MV-4-11 (cell line): ENCODE results near the gene DHRS12.

Source experiments
- DNase-seq: peaks from one replicate; lab custom pipeline; 2025; lab: John Stamatoyannopoulos, UW

Gene DHRS12

DNA sequence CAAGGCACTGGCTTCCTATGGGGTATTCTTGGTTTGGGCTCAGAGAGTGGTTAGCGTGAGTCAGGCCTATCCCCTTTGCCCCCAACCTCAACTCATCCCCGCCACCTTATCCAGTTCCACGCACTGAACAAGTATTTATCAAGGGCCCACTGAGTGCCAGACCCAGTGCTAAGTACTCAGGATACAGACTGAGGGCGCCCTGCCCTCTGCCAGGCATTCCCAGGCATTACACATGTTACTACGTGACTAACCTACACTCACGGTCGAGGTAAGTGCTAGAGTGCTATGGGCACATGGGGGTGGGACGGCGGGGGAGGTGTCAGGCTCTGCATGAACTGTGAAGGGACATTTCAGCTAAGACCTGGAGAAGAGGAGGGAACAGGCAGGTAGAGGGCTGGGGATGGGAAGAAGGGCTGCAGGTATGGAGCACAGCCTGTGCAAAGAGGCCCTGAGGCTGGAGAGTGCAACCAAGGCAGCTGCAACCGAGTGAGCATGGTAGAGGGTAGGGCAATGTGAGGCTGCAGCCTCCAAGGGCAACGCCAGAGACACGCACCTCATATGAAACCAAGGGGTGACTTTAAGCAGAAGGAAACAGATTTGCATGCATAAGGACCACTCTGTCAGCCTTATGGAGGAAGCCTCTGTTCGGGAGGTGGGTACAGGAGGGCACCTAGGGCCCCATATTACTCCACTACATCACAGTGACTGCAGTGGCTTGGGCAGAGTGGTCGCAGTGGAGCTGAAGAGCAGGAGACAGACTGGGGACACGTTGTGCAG, 22.5 kb downstream of the DHRS12 start:
- no peak for DNase-seq

- DNase-seq = no peak
Observed at GRCh38 chr13:51780099-51780498, 23.9 kb downstream of the DHRS12 start.

GRCh38 chr13:51778392-51778791, 25.6 kb downstream of the DHRS12 start:
- DNase-seq = peak; percentile 69

DNA sequence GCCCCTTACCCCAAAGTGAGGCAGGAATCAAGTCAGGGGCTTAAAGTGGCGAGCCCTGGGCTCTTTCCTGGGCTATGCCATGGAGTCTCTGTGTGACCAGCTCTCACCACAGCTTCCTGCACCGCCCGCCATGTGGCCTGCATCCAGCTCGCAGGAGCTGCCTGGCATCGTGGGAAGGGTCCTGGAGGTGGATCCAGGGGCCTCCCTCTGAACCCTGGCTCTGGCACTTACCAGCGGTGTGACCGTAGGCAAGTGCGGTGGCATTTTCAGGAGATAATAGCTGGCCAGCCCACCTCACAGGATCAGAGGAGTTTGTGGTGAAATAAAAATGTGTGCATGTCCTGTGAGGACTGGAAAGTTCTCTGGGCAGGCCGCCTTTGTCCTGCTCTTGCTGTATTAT, 26.0 kb downstream of the DHRS12 start:
- no peak for DNase-seq

DNA sequence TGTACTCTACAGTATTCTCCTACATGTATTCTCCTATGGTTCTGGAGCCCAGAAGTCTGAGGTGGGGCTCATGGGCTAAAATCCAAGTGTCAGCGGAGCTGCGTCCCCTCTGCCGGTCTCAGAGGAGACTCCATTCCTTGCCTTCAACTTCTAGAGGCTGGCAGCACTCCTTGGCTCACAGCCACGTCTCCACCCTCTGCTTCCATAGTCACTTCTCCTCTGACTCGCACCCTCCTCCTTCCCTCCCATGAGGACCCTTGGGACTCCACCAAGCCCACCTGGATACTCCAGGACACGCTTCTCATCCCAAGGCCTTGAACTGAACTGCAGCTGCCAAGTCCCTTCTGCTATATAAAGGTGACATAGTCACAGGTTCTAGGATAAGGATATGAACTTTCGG, 27.8 kb downstream of the DHRS12 start:
- no peak for DNase-seq

- no peak for DNase-seq
Observed at GRCh38 chr13:51773515-51773914, 30.4 kb downstream of the DHRS12 start.

DNA sequence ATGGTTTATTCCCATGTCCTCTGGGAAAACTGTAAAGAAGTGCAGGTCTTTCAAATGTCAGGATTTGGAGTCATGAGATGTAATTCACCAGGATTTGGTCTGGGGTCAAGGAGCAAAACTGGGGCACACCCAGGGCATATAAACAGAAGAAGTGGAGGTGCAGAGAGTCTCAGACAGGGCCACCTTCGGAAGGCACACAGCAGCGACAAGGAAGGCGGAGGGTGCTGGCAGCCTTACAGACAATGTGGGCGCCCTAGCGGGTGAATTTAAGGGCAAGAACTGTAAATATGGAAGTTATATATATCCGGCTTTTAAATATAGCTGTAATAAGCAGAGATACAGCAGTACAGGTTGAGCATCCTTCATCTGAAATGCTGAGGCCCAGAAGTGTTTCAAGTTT, 31.2 kb downstream of the DHRS12 start:
- no peak for DNase-seq

DNA sequence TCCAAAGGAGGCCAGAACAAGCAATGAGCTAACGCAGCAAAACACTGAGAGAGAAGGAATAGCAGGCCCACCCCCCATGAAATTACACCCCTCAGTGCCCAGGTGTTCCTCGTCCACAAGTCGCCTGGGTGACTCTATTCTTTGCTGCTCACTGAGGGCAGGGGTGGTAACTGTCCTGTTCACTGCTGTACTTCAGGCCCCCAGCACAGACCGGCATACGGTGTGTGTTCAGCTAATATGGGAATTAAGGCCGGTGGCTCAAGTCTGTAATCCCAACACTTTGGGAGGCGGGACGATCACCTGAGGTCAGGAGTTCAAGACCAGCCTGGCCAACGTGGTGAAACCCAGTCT, 31.9 kb downstream of the DHRS12 start:
- DNase-seq = no peak

GRCh38 chr13:51771418-51772104, 32.4 kb downstream of the DHRS12 start:
- DNase-seq = no peak

GRCh38 chr13:51770681-51771417, 33.1 kb downstream of the DHRS12 start:
- peak; percentile 61 for DNase-seq

DNA sequence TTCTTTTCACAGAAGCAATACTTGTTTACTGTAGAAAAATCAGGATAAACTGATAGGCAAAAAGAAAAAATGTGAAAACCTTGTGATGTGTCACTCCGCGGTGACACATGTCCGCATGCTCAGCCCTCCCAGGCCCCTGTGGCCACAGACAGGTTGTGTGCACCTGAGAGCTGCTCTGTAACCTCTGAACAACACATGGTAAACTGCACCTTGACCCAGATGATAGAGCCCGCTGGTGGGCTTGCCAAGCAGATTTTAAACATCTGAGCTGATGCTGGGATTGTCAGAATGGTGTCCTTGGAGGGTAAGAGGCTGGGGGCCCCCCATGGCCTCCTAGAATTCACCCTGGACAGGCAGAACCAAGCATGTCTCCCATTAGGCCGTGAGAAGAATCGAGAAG, 33.8 kb downstream of the DHRS12 start:
- no peak for DNase-seq

DNA sequence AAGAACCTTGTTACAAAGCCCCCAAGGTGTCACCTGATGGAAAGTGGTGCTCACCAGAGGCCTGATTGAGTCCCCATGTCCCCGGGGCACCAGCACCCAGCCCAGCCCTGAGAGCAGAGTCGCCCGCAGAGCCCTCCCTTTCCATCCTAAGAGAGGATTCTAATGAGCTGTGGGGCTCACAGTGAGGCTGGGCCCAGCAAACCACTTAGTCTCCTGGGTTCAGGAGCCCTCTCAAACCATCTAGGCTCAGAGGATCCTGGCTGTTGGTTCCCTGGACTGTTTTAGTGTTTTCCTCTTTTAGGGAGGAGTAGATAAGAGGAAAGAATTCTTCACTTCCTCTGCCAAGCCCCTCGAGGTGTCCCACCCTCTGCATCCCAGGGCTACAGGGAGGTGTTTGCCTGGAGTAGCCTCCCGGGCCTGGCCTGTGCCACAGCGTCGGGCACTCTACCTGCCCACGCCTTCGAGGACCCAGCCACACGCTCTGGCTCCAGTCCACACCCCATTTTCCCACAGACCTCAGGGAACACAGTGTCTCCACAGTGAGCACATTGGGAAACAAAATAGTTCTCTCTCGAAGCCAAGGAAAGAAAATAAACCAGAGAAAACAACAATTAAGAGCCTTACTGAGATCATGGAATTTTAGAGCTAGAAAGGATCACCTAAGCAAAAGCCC, 34.4 kb downstream of the DHRS12 start:
- no peak for DNase-seq

DNA sequence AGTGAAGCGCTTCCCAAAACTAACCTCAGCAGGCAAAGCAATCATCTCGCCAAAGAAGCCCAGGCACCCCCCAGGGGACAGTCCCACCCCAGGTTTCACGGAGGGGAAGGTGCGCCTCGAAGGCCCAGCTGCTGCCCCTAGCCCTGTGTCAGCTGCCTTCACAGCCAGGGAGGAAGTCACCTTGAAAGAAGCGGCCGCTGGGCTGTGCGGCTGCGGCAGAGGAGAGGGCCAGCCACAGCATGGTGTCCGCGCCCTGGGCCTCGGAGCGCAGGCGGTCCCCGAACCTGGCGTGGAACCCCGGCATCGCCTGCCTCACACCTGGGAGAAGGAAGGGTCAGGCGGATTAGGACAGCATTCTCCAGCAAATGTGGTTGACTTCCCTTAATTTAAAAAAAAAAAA, 35.0 kb downstream of the DHRS12 start:
- DNase-seq = no peak

DNA sequence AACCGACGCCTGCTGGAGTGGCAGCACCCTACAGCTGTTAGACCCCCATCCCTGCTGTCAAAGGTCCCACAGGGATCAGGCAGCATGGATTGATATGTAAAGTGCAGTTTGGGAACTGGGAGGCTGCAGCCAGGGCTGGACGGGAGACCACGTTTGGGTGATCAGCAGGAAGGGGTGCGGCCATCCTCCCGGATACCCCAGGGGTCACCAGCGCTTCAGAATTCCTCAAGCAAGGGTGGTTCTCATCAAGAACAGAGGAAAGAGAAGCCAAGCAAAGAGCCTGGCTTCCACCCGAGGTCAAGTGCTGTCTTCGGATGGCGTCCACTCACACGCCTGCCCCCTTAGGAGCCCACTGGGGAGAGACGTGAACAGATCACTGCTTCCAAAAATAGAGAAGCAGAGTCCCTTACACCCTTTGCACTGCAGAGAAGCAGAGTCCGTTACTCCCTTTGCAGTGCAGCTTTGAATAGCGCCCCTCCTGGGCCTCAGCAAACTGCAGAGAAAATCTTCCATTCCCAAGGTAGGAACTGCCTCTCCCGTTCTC, 35.5 kb downstream of the DHRS12 start:
- no peak for DNase-seq

DNA sequence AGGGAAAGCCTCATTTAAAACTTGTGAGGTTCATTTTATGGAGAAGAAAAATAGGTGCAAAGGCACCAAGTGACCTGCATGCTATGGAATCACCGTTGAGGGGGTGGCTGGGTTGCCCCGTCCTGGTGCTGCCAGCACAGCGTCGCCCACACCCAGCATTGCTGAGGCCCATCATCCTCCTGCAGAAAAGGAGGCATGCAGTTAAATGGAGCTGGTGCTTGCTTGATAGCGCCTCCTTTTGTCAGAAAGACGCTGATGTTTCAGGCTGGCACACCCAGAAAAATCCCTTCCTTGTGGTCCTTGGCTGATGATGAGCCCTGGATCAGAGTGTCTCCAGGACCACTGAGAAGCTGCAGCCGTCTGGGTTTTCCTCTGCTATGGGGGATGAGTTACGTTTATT, 36.9 kb downstream of the DHRS12 start:
- no peak for DNase-seq

DNA sequence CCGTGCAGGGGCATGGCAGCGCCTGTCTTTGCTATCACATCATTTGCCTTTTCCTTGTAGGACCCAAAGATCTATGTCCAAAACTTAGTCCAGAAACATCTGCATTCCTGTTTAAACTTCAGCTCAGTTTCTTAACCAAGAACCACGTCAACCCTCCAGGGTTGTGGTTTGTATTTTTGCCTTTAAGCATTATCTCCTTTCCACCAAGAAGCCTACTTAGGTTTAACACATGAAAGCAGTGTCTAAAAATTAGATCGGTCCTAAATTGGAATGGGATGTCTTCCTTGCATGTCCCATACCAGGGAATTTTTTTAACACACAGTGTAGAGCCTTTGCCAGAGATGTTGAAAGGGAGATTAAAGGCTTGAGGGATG, 38.8 kb downstream of the DHRS12 start:
- DNase-seq = no peak

- DNase-seq = no peak
Observed at GRCh38 chr13:51764184-51765141, 39.5 kb downstream of the DHRS12 start.

- no peak for DNase-seq
Observed at GRCh38 chr13:51763486-51763885, 40.5 kb downstream of the DHRS12 start.

- no peak for DNase-seq
Observed at GRCh38 chr13:51761643-51762350, 42.2 kb downstream of the DHRS12 start.

DNA sequence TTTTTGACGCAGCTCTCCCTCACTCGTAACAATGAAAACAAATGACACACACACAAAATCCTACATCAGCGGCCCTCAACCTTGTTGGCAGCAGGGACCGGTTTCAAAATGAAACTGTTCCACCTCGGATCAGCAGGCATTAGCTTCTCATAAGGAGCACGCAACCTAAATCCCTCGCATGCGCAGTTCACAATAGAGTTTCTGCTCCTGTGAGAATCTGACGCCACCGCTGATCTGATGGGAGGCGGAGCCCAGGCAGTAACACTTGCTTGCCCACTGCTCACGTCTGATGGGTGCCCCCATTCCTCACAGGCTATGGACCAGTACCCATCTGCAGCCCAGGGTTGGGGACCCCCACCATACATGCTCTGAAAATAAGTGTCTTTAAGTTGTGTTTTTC, 43.4 kb downstream of the DHRS12 start:
- no peak for DNase-seq

- DNase-seq = peak; percentile 5
Observed at GRCh38 chr13:51759240-51759639, 44.7 kb downstream of the DHRS12 start.
